Pancreas (tissue), 10 donors: ENCODE measurements around the gene PPARD. TPM values are rescaled to one million over a fixed set of nuclear protein-coding genes. Genes with fewer than 3 reads are reported as not detected.

Source experiments
- ATAC-seq, 4 donors: fragments of 200-7000 bp; cut with Tn5 transposase; one replicate each; pipeline versions ENCODE4 v1.8.0 to v1.9.1; 2020; ENCODE audit warnings: mild to moderate bottlenecking in 4 of 4, moderate library complexity in 4 of 4
- DNase-seq, 6 donors: peaks; one replicate each; pipeline ENCODE4 v3.0.0-alpha.2; 2020
- FAIRE-seq: peaks from 2 replicates; lab custom pipeline; 2012; peaks lifted over from hg19 to GRCh38; lab: Jason Lieb, UNC
- H3K27ac ChIP-seq, 4 donors: fragments of 200-600 bp; sonication (generic); 1 replicate in 3 of 4; 2 replicates in 1 of 4; pipeline versions ENCODE4 v1.5.0 to v1.8.0; 2020
- H3K27me3 ChIP-seq, 4 donors: fragments of 200-600 bp; one replicate each; pipeline ENCODE4 v1.8.0; 2021
- H3K36me3 ChIP-seq, 3 donors: fragments of 200-600 bp; sonication (generic) in 1 of 3; one replicate each; pipeline versions ENCODE4 v1.5.0 to v1.8.0; 2020 to 2021
- H3K4me1 ChIP-seq, 3 donors: fragments of 200-600 bp; one replicate each; pipeline ENCODE4 v1.8.0; 2021
- H3K4me3 ChIP-seq, 4 donors: fragments of 200-600 bp; sonication (generic) in 2 of 4; one replicate each; pipeline versions ENCODE4 v1.5.0 to v1.8.0; 2020 to 2021
- H3K9me3 ChIP-seq, 4 donors: fragments of 200-600 bp; one replicate each; pipeline ENCODE4 v1.8.0; 2021
- WGBS, 2 donors: extraction: QIAGEN DNeasy Blood & Tissue Kit; methylation state at CpG; one replicate each; pipeline ENCODE4 v1.1.7; 2013; 5-methylcytosine and 5-hydroxymethylcytosine counted together
- intact Hi-C, 3 donors: fragments of 100-400 bp; cut with DNase I; formaldehyde crosslinking; loops; one replicate each; pipeline versions ENCODE4 v1.11.1 to v1.14.2; 2022
- polyA plus RNA-seq, 2 donors: library from polyadenylated mRNA; stranded (reverse); fragments of 200-250 nt; gene quantifications; one replicate each; pipeline ENCODE4 v1.2.3, GENCODE V29; 2013
- total RNA-seq, 6 donors: library from RNA; stranded (reverse); fragmentation: NEBNext Ultra II Directional in 4 of 6; extraction: Animal tissue kit (Norgen Biotek cat#: 25700) in 4 of 6; gene quantifications; one replicate each; pipeline versions ENCODE4 v1.2.1 to v1.2.4, GENCODE V29; 2021 to 2023
- TF ChIP-seq, protein P1 (sequence below), 4 donors: fragments of 200-600 bp; sonication (generic) in 3 of 4; IDR thresholded peaks; one replicate each; pipeline versions ENCODE4 v1.5.0 to v1.8.0; 2021; ENCODE audit warnings: antibody characterized with exemption in 4 of 4
- donor health status: healthy with polysubstance abuse.
- donor health status: DM: no; HTN: no; CAD: no; lungs with moderate emphysema.
- donor health status: DM: no; HTN: no; CAD: no.
- donor health status: control.
- donor health status: control.
- donor health status: Bipolar disorder and iron deficiency.
- donor health status: DM: yes; HTN: yes; CAD: no.
- donor health status: DM: no; HTN: no; CAD: no.
- donor health status: DM: no; HTN: no; CAD: no.
- donor health status: DM: yes; HTN: yes; CAD: no.

Gene PPARD
- total and polyA plus RNA-seq, 8 donors: 4.4 to 14.1 (median 8.2) TPM

DNA sequence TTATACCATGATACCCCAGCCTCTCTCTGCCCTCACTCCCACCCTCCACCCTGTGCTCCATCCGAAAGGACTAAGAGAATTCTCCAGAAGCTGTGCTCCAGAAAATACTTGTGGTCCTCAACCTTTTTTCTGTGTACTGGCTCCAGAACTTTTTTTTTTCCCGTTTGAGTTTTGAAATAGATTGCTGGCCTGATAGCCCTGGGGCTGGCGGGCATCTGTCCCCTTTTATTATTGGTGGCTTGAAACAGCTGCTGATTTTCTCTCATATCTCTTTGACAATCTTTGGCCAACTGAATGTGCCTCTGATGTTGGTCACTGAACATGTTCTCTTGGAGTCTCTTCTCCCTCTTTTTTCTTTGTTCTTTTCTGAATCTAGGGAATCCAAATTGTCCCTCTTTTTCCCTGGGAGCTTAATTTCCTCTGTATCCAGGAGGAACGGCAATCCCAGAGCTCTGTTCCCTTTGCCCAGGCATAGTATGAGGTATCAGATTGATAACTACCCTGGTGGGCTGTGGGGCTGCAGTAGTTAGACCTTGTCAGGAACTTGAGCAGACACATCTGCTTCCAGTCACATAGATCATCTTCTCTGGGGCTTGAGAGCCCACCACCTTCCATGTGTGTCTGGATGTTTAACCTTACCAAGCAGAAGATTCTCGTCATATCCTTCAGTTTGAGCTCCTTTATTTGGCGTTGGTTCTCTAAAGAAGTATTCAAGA, 1.6 kb downstream of the PPARD start:
- H3K27me3 ChIP-seq: no peaks in the 10 kb centered on the region
- DNase-seq (no peak), ATAC-seq (no peak), FAIRE-seq (no peak)
- WGBS, 2 donors: 65 to 74% methylated on average over 6 of the region's 6 CpGs
- H3K27ac ChIP-seq: peak overlapping the region in 2 of 4 donors; percentile 72 to 86
- H3K4me1 ChIP-seq: peaks cover 0 to 13% (median 8%) of the 10 kb centered on the region in 3 donors
- TF ChIP-seq, protein P1, sequence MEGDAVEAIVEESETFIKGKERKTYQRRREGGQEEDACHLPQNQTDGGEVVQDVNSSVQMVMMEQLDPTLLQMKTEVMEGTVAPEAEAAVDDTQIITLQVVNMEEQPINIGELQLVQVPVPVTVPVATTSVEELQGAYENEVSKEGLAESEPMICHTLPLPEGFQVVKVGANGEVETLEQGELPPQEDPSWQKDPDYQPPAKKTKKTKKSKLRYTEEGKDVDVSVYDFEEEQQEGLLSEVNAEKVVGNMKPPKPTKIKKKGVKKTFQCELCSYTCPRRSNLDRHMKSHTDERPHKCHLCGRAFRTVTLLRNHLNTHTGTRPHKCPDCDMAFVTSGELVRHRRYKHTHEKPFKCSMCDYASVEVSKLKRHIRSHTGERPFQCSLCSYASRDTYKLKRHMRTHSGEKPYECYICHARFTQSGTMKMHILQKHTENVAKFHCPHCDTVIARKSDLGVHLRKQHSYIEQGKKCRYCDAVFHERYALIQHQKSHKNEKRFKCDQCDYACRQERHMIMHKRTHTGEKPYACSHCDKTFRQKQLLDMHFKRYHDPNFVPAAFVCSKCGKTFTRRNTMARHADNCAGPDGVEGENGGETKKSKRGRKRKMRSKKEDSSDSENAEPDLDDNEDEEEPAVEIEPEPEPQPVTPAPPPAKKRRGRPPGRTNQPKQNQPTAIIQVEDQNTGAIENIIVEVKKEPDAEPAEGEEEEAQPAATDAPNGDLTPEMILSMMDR (IDR thresholded peaks at IDR 0.05): no peak
- intact Hi-C loops: loop anchor here in 2 of 3 donors (5.0 to 10.0 kb wide), 2 partner anchors 71 to 103 kb away; no protein-coding TSS in a partner anchor
- H3K4me3 ChIP-seq: peak overlapping the region in 2 of 4 donors; percentile 64 to 91
- H3K36me3 ChIP-seq: no peaks in the 10 kb centered on the region
- no peaks in the 10 kb centered on the region for H3K9me3 ChIP-seq

GRCh38 chr6:35351422-35351821, 9.1 kb downstream of the PPARD start:
- TF ChIP-seq, protein P1 (IDR thresholded peaks at IDR 0.05): no peak
- no peak for DNase-seq
- H3K27ac ChIP-seq: no peak overlapping the region
- no peaks in the 10 kb centered on the region for H3K4me1 ChIP-seq
- H3K9me3 ChIP-seq: no peaks in the 10 kb centered on the region
- FAIRE-seq: no peak
- 91% methylated on average over 4 of the region's 4 CpGs for WGBS, 2 donors
- H3K36me3 ChIP-seq: no peaks in the 10 kb centered on the region
- intact Hi-C loops: no loop called here
- ATAC-seq: no peak
- H3K27me3 ChIP-seq: no peaks in the 10 kb centered on the region
- H3K4me3 ChIP-seq: no peak overlapping the region

DNA sequence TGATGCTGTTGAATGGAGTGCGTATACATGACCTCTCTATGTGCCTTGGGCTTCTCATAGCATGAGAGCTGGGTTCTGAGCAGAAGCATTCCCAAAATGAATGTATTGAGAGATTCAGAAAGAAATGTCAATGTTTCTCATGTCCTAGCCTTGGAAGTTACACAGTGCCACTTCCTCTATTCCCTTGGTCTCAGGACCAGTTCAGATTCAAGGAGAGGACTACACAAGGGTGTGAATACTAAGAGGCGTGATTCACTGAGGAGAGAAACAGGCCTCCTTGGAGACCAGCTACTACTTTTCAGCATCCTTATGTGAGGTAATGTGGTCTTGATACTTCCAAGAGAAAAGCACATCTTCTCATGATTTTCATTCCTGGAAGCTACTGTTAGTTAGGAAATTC, 10.4 kb downstream of the PPARD start:
- DNase-seq (no peak), FAIRE-seq (no peak), ATAC-seq (no peak)
- Histone ChIP-seq H3K36me3 (no peaks in the 10 kb centered on the region), H3K4me3 (no peak overlapping the region), H3K27ac (no peak overlapping the region), H3K9me3 (no peaks in the 10 kb centered on the region), H3K27me3 (no peaks in the 10 kb centered on the region), H3K4me1 (no peaks in the 10 kb centered on the region)
- TF ChIP-seq, protein P1 (IDR thresholded peaks at IDR 0.05): no peak
- intact Hi-C loops: no loop called here
- 93 to 98% methylated on average over 2 of the region's 2 CpGs for WGBS, 2 donors

GRCh38 chr6:35354361-35355135, 12.2 kb downstream of the PPARD start:
- Histone ChIP-seq H3K4me3 (no peak overlapping the region), H3K36me3 (no peaks in the 10 kb centered on the region), H3K4me1 (peaks cover 0 to 4% (median 0%) of the 10 kb centered on the region in 3 donors), H3K27ac (no peak overlapping the region), H3K27me3 (no peaks in the 10 kb centered on the region), H3K9me3 (no peaks in the 10 kb centered on the region)
- ATAC-seq (no peak), DNase-seq (no peak), FAIRE-seq (no peak)
- TF ChIP-seq, protein P1 (IDR thresholded peaks at IDR 0.05): no peak
- intact Hi-C loops: no loop called here
- WGBS, 2 donors: 91 to 94% methylated on average over 13 of the region's 13 CpGs
